T-helper 1 cell (primary cell): ENCODE results near the gene TCERG1L.
"Not testable (repeated sequence)": the region's sequence is repeated elsewhere in the genome, so short reads cannot be mapped to it uniquely, and the experiment has no call there.

ENCODE experiments used
- DNase-seq, 5 donors: peaks; one replicate each; pipeline ENCODE4 v3.0.0-alpha.2; 2012 to 2020

TCERG1L gene

DNA sequence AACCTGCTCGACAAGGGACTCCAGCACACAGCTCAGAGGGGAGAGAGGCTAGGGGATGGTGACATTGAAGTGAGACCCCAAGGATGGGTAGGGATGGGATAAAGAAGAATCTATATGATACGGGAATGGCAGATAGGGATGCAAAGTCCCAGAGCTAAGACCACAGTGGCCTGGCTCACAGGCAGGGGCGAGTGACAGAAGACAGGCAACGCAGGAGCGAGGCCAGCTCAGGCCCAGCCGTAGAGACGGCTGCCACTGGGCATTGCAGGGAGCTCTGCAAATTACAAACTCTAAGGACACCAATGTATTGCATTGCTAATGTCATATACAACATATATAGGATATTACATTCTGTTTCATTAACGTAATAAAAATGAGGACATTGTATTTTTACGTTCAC lies 131.4 kb downstream of the TCERG1L start:
- DNase-seq, result no peak

GRCh38 chr10:131179361-131179760 lies 132.2 kb downstream of the TCERG1L start:
- DNase-seq, result no peak

DNA sequence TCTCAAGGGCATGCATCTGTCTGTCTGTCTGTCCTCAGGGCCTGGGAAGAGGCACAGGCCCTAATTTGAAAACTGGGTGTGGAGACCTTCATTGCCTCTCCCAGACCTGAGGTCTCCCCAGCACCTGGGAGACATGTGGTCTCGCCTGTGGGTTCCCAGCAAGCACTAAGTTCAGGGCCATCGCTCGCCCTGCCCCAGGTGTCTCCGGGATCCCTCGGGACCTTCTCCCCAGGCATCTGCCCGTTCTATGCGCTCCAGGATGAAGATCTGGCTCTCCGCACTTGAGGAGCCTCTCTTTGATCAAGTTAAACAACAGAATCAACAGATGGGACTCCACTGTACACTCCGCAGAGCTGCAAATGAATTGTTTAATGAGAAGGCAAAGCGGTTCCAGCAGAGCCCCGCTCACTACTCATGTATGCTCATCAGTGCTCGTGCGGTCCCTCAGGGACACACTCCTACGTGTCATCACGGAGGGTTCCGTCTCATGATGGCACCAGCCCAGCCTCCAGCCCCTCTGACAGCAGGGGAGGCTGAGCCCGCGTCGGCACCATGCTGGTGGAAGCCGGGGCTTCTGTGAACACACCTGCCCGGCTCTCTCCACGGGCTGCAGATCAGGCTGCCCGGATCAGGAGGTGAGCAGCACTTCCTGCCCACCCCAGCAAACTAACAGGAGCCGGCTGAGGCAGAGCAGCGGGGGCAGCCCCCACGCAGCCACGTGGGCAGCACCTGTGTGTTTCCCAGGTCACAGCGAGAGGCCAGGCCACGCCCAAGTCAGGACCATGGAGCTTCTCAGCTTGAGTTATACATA lies 132.8 kb downstream of the TCERG1L start:
- DNase-seq, result no peak

- DNase-seq, result no peak
Measured at GRCh38 chr10:131177431-131178327, 133.8 kb downstream of the TCERG1L start.

DNA sequence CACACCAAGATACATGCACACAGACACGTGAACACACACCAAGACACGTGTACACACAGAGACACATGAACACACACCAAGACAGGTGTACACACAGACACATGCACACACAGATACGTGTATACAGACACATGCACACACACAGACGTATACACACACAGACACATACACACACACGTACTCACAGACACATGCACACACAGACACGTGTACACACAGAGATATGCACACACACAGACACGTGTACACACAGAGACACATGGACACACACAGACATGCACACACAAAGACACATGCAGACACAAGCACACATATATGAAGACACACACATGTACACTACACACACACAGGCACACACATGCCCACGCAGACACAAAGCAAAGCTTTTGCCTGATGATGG lies 134.6 kb downstream of the TCERG1L start:
- DNase-seq, result no peak

DNA sequence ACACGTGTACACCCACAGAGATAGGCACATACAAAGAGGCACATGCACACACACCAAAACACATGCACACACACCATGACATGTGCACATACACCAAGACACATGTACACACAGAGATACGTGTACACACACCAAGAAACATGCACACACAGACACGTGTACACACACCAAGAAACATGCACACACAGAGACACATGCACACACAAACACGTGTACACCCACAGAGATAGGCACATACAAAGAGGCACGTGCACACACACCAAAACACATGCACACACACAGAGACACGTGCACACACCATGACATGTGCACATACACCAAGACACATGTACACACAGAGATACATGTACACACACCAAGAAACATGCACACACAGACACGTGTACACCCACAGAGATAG lies 135.2 kb downstream of the TCERG1L start:
- DNase-seq, result not testable (repeated sequence)

DNA sequence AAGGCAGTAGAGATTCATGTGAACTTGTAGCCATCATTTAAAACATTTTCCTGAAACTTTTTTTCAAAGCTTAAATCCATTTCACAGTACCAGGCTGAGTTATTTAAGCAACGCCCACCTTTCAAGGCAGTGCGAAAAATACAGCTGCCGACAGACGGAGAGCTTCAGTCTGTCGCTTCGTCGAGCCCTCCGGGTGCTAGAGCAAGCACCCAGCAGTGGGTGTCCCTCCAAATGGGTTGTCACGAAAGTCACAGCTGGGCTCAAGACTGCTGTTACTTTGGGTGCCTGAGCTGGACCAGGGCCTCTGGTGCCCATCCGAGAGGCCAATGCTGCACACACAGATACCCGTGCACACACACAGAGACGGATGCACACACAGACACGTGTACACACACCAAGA lies 135.6 kb downstream of the TCERG1L start:
- DNase-seq, result no peak

GRCh38 chr10:131174651-131175540 lies 136.6 kb downstream of the TCERG1L start:
- no peak for DNase-seq

DNA sequence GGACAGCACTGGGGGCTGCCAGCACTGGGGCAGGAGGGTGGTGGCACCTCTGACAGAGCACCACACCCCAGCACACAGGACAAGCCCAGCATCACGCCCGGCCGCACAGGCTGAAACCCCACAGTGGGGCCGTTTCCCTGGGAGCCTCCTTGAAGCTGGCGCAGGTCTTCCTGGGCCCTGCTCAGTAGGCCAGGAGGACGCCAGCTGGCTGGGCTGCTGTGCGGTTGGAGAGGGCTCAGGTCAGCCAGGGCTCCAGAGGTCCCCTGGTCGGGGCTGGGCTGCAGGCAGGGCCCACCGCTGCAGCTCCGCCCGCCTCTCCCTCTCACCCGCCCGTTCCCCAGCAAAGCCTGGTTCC lies 137.3 kb downstream of the TCERG1L start:
- no peak for DNase-seq

GRCh38 chr10:131173484-131174210 lies 137.9 kb downstream of the TCERG1L start:
- no peak for DNase-seq

DNA sequence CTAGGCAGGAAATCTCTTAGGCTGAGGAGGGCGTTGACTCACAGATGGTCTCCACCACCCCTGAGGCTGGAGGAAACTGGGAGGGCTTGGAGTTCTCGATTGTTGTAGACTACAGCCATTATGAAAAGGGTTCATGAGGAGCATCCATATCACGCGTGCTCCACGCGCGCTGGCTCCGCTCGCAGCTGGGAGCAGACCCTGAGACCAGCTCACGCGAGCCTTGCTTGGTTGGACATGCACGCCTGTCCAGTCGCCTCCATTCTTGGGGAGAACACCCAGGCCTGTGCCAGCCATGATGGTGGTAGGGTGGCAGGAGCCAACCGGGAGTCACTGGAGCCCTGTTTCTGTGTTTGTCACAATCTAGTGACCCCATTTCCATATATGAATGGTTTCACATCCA lies 139.1 kb downstream of the TCERG1L start:
- DNase-seq, result no peak

- no peak for DNase-seq
Measured at GRCh38 chr10:131169146-131169545, 142.4 kb downstream of the TCERG1L start.

- no peak for DNase-seq
Measured at GRCh38 chr10:131168238-131168875, 143.2 kb downstream of the TCERG1L start.

DNA sequence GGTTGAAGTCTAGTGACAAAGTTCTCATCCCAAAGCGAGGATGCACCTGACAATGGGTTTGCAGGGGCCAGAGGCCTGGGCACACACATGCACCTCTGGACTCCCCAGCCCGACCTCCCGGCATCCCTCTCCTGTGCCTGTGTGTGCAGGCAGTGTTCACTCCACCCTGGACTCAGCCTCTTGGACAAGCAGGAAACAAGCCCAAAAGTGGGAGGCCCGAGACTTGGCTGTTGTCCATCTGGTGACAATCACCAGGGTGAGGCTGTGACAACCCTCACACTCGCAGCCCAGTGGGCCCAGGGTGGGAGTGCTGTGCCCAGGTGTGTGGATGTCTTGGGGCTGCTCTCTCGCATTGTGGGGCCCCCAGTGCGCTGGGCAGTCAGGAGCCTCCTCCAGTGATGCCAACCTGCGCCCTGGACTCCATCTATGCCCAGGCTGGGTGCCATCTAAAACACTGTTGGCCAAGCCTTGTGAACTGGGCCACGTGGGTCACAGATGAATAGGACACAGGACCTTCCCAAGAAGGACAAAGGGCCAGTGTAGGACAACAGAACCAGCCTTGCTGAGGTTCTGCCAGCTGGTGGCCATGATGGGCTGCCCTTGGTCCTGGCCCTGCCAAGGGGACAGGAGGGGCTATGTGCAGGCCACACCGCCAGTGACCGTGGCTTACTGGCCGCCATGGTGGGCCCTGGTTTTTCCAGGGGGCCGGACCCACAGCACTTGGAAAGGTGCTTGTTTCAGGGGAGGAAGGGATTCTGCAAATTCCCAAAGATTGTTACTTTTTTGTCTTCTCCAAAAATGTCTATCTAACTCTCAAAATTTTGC lies 144.3 kb downstream of the TCERG1L start:
- DNase-seq, result no peak

DNA sequence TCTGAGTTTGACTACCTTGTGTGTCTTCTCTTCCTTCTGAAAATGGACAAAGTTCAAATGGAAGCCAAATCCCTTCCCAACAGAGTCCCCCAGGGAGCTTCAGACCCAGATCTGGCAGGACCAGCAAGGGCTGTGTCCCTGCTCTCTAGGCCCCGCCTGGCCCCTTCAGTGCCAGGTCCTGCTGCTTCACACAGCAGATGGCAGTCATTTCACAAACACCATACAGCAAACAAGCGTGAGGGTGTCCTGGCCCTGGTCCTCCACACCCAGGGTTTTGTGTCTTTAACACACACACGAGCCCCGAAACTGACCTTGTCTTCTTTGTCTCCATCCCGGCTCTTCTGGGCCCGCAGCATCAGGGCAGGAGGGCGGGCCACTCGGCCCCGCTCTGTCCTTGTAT lies 145.0 kb downstream of the TCERG1L start:
- DNase-seq, result no peak

DNA sequence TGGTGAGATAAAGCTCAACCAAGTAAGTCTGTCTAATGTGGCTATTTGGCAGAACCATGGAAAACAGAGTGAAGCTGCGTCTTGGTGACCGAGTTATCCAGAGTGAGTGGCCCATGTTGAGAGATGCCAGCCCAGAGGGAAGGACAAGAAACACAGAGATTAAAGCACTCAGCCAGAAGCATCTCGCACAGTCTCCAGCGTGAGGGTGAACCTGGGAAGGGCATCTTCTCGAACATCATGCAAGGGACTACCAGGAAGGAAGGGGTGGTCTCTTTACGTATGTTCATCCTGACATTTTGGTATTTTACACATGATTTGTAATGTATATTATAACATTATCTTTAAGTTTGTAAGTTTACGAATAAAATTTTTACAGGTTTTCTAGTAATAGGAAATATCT lies 146.4 kb downstream of the TCERG1L start:
- no peak for DNase-seq

DNA sequence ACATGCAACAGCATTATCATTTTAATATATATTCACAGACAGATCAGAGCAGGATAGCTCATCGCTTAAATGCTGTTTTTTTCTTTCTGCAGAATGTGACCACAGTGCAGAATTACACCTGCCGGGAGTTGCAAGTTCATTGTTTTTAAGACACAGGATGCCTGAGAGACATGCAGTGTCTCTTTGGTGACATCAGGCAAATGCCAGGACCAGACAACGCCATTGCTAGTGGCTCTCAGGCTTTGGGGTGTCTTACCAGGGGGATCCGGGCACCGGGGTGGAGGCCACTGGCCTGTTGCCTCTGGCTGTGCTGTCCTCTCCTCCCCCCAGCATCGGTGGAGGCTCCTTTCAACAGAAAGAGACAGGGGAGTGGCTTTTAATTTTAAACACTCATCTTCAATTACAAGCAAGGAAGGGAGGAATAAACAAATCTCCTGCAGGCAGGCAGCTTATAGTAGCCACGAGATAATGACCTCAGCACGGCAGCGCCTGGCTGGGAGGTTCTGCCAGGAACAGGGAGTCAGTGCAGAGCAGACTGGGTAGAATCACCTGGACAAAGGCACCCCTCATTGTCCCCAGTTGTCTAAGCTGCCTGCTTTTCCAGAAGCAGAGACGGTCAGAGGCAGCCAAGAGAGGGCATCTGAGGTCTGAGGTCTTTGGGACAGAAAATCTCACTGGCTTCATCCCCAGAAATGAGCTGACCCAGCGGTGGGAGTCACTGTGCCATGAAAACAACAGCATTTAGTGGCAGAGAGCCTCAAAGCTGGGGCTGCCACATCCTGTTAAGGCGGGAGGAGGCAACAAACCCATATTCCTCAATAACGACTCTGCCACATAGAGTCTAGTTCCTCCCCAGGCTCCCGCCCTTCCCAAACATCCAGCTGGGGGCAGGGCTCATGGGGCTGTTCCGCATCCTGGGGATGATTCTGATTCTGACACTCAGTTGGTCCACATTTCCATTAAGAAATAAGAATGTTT lies 148.4 kb downstream of the TCERG1L start:
- DNase-seq, result no peak

GRCh38 chr10:131162211-131162610 lies 149.3 kb downstream of the TCERG1L start:
- DNase-seq, result no peak

DNA sequence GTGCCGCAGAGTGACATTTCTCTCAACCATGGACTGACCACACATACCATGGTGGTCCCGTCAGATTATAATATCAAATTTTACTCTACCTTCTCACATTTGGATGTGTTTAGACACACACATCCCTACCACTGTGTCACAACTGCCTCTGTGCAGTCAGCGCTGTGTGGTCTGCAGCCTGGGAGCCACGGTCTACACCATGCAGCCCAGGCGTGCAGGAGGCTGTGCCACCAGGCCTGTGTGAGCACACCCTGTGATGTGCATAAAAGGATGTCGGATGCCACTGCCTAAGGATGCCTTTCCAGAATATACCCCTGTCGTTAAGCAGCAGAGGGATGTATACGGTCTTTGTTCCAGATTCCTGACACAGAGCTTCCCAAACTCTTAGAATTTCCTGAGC lies 150.4 kb downstream of the TCERG1L start:
- DNase-seq, result no peak
